GM18499 (cell line): Measurements from ENCODE around the gene CABCOCO1.
A peak's percentile ranks its signal among the peaks of the same experiment; 100 is the strongest.

Experiments used
- ATAC-seq: cut with Tn5 transposase; IDR thresholded peaks from one replicate; pipeline ENCODE4 v1.9.1; 2021; ENCODE audit warnings: moderate number of reproducible peaks; ENCODE audit not compliant: insufficient read depth, unreplicated experiment

CABCOCO1 gene

GRCh38 chr10:61779950-61780659, 117.4 kb downstream of the CABCOCO1 start:
- no peak for ATAC-seq

- no peak for ATAC-seq
Measured at GRCh38 chr10:61780732-61781131, 118.0 kb downstream of the CABCOCO1 start.

- ATAC-seq, result no peak
Measured at GRCh38 chr10:61781969-61782403, 119.3 kb downstream of the CABCOCO1 start.

- ATAC-seq, result no peak
Measured at GRCh38 chr10:61784354-61785133, 121.8 kb downstream of the CABCOCO1 start.

GRCh38 chr10:61785473-61786105, 122.9 kb downstream of the CABCOCO1 start:
- ATAC-seq, result no peak

- ATAC-seq, result peak; percentile 97
Measured at GRCh38 chr10:61786728-61787127, 124.0 kb downstream of the CABCOCO1 start.

GRCh38 chr10:61787170-61787569, 124.4 kb downstream of the CABCOCO1 start:
- no peak for ATAC-seq

GRCh38 chr10:61789031-61789430, 126.3 kb downstream of the CABCOCO1 start:
- ATAC-seq, result no peak

GRCh38 chr10:61791216-61791615, 128.5 kb downstream of the CABCOCO1 start:
- no peak for ATAC-seq

- ATAC-seq, result no peak
Measured at GRCh38 chr10:61792097-61792716, 129.5 kb downstream of the CABCOCO1 start.

- no peak for ATAC-seq
Measured at GRCh38 chr10:61792921-61793320, 130.2 kb downstream of the CABCOCO1 start.

GRCh38 chr10:61793760-61794703, 131.3 kb downstream of the CABCOCO1 start:
- no peak for ATAC-seq

- no peak for ATAC-seq
Measured at GRCh38 chr10:61795147-61795546, 132.4 kb downstream of the CABCOCO1 start.

- ATAC-seq, result no peak
Measured at GRCh38 chr10:61795551-61795950, 132.8 kb downstream of the CABCOCO1 start.

- ATAC-seq, result no peak
Measured at GRCh38 chr10:61796785-61797184, 134.1 kb downstream of the CABCOCO1 start.

- ATAC-seq, result no peak
Measured at GRCh38 chr10:61797304-61798153, 134.8 kb downstream of the CABCOCO1 start.

GRCh38 chr10:61798713-61799112, 136.0 kb downstream of the CABCOCO1 start:
- ATAC-seq, result no peak

GRCh38 chr10:61801484-61801883, 138.8 kb downstream of the CABCOCO1 start:
- no peak for ATAC-seq

- ATAC-seq, result no peak
Measured at GRCh38 chr10:61803269-61803668, 140.5 kb downstream of the CABCOCO1 start.
